ENCODE data around the gene OR10G2. TPM values are rescaled to one million over a fixed set of nuclear protein-coding genes. Genes with fewer than 3 reads are reported as not detected.

Gene OR10G2
- total RNA-seq, 2 experiments from 2014 or later, result not detected

Other genes starting within 250 kb of the OR10G2 start
- 100 to 1,000 TPM; 116 to 119 TPM for gene CHD8, start 178.8 kb downstream of the OR10G2 start, total RNA-seq
- 10 to 100 TPM; 20.7 to 22.1 TPM for gene RAB2B, start 158.0 kb downstream of the OR10G2 start, total RNA-seq
- gene TOX4, start 157.7 kb downstream of the OR10G2 start, total RNA-seq, result 10 to 100 TPM; 66.2 to 71.1 TPM
- gene METTL3, start 123.6 kb downstream of the OR10G2 start, total RNA-seq, result 10 to 100 TPM; 68.3 to 70.8 TPM
- gene SALL2, start 108.6 kb downstream of the OR10G2 start, total RNA-seq, result 1 to 10 TPM; 1.9 to 2.0 TPM
- not detected for gene OR10G3, start 54.9 kb downstream of the OR10G2 start, total RNA-seq
- not detected for gene OR4E2, start 18.9 kb upstream of the OR10G2 start, total RNA-seq
- under 1 TPM in 1 of 2 experiments, not detected in 1; 0.05 TPM for gene OR4E1, start 38.9 kb upstream of the OR10G2 start, total RNA-seq

Measured in activated CD8-positive, alpha-beta T cell treated with anti-CD3 and anti-CD28 coated beads, Interleukin-2, amount 10 ng/mL, durations not matched to agents 7 days and 5 days (primary cell).